ENCODE data around the gene ZBTB47.

DNA sequence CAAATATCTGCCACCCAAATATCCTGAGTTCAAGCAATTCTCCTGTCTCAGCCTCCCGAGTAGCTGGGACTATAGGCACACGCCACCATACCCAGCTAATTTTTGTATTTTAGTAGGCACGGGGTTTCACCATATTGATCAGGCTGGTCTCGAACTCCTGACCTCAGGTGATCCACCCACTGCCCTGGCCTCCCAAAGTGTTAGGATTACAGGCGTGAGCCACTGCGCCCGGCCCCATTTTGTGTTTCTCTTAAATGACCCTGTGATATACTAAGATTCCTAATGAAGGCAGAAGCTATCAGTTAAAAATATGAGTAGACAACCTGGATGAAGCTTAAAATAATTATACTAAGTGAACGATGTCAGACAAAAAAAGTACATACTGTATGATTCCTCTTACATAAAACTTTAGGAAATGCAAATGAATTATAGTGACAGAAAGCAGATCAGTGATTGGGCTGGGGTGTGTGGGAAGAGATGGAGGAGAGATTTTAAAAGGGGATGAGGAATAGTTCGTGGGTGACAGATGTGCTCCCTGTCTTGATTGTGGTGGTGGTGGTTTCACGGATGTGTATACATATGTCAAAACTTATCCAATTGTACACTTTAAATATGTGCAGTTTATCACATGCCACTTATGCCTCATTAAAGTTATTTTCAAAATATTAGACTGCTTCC lies 28.0 kb downstream of the ZBTB47 start:
- no peak for TF ChIP-seq CTCF (conservative IDR thresholded peaks at IDR 0.05; ENCODE audit: low read length)
- TF ChIP-seq EZH2phosphoT487 (IDR thresholded peaks at IDR 0.05; ENCODE audit: borderline replicate concordance) = no peak

Measured in Loucy (cell line).